HEK293 (cell line): ENCODE results near the gene S100A4.

ENCODE experiments used
- CTCF ChIA-PET: fragments of 350-600 bp; formaldehyde crosslinking; extraction: SDS; loops from one replicate; lab custom pipeline; 2021; ENCODE audit warnings: antibody characterized with exemption; lab: Yijun Ruan, JAX
- POLR2A ChIA-PET: fragments of 300-600 bp; formaldehyde crosslinking; extraction: SDS; loops from one replicate; lab custom pipeline; 2020; ENCODE audit warnings: antibody characterized with exemption, inconsistent platforms; lab: Yijun Ruan, JAX
- H3K27ac ChIP-seq: fragments of 200-500 bp; sonication (Bioruptor generic); 2 replicates; pipeline ENCODE4 v1.5.1; 2014; ENCODE audit warnings: low read depth, low read length, control low read depth, inconsistent platforms; ENCODE audit errors: extremely low read depth
- H3K36me3 ChIP-seq, 2 experiments: fragments of 200-500 bp in 1 of 2; sonication (Bioruptor generic) in 1 of 2; 1 replicate in 1 of 2; 2 replicates in 1 of 2; pipeline ENCODE4 v1.5.1; 2014 to 2017; ENCODE audit warnings: inconsistent platforms in 2 of 2, low read length in 2 of 2; ENCODE audit not compliant: control insufficient read depth in 2 of 2, insufficient read depth in 1 of 2
- H3K4me1 ChIP-seq: fragments of 200-500 bp; sonication (Bioruptor generic); 2 replicates; pipeline ENCODE4 v1.5.1; 2014; ENCODE audit warnings: mild to moderate bottlenecking, low read length, inconsistent platforms; ENCODE audit not compliant: control insufficient read depth, insufficient read depth
- H3K4me3 ChIP-seq: 2 replicates; pipeline ENCODE4 v1.5.1; 2011; ENCODE audit warnings: low read depth, mild to moderate bottlenecking, control low read depth, low read length, moderate library complexity
- H3K9me3 ChIP-seq: fragments of 200-500 bp; sonication (Bioruptor generic); 2 replicates; pipeline ENCODE4 v1.5.1; 2014; ENCODE audit warnings: low read depth, low read length, inconsistent platforms; ENCODE audit not compliant: control insufficient read depth, insufficient read depth
- BCL11B ChIP-seq: fragments of 450-650 bp; formaldehyde crosslinking; IDR thresholded peaks from 2 replicates; pipeline ENCODE4 v1.5.1; 2016; ENCODE audit warnings: low read depth, missing biosample characterization, missing genetic modification characterization
- HOXC10 ChIP-seq: sonication (generic); formaldehyde crosslinking; IDR thresholded peaks from 2 replicates; pipeline ENCODE4 v1.8.1; 2023; ENCODE audit warnings: mild to moderate bottlenecking, missing genetic modification reagents
- KLF16 ChIP-seq: fragments of 450-650 bp; formaldehyde crosslinking; IDR thresholded peaks from 2 replicates; pipeline ENCODE4 v1.5.1; 2017; ENCODE audit warnings: missing biosample characterization, missing genetic modification characterization
- MZF1 ChIP-seq: fragments of 450-650 bp; formaldehyde crosslinking; IDR thresholded peaks from 2 replicates; pipeline ENCODE4 v1.5.1; 2017; ENCODE audit warnings: missing biosample characterization, missing genetic modification characterization, borderline replicate concordance
- SCRT1 ChIP-seq: fragments of 450-650 bp; formaldehyde crosslinking; IDR thresholded peaks from 2 replicates; pipeline ENCODE4 v1.5.1; 2016; ENCODE audit warnings: missing biosample characterization, missing genetic modification characterization, borderline replicate concordance
- SCRT2 ChIP-seq: fragments of 450-650 bp; formaldehyde crosslinking; IDR thresholded peaks from 2 replicates; pipeline ENCODE4 v1.5.1; 2016; ENCODE audit warnings: missing biosample characterization, missing genetic modification characterization
- SP7 ChIP-seq: fragments of 450-650 bp; formaldehyde crosslinking; IDR thresholded peaks from 2 replicates; pipeline ENCODE4 v1.5.1; 2016; ENCODE audit warnings: missing biosample characterization, missing genetic modification characterization
- YY1 ChIP-seq: fragments of 450-650 bp; formaldehyde crosslinking; IDR thresholded peaks from 2 replicates; pipeline ENCODE4 v1.5.1; 2018; ENCODE audit warnings: missing biosample characterization, missing genetic modification characterization
- ZFP69B ChIP-seq: fragments of 450-650 bp; formaldehyde crosslinking; IDR thresholded peaks from 2 replicates; pipeline ENCODE4 v1.5.1; 2016; ENCODE audit warnings: missing biosample characterization, missing genetic modification characterization
- ZNF140 ChIP-seq: fragments of 450-650 bp; formaldehyde crosslinking; IDR thresholded peaks from 2 replicates; pipeline ENCODE4 v1.5.1; 2016; ENCODE audit warnings: missing biosample characterization, missing genetic modification characterization
- ZNF302 ChIP-seq: fragments of 450-650 bp; formaldehyde crosslinking; IDR thresholded peaks from 2 replicates; pipeline ENCODE4 v1.5.1; 2016; ENCODE audit warnings: missing biosample characterization, missing genetic modification characterization, low read depth
- ZNF311 ChIP-seq: fragments of 450-650 bp; formaldehyde crosslinking; IDR thresholded peaks from 2 replicates; pipeline ENCODE4 v1.5.1; 2017; ENCODE audit warnings: missing biosample characterization, missing genetic modification characterization, borderline replicate concordance
- ZNF404 ChIP-seq: fragments of 450-650 bp; formaldehyde crosslinking; IDR thresholded peaks from 2 replicates; pipeline ENCODE4 v1.5.1; 2017; ENCODE audit warnings: missing biosample characterization, missing genetic modification characterization
- ZNF529 ChIP-seq: fragments of 450-650 bp; formaldehyde crosslinking; IDR thresholded peaks from 2 replicates; pipeline ENCODE4 v1.5.1; 2017; ENCODE audit warnings: missing genetic modification characterization, missing biosample characterization; ENCODE audit not compliant: insufficient replicate concordance
- ZNF548 ChIP-seq: fragments of 450-650 bp; formaldehyde crosslinking; IDR thresholded peaks from 2 replicates; pipeline ENCODE4 v1.5.1; 2016; ENCODE audit warnings: missing biosample characterization, missing genetic modification characterization
- ZNF670 ChIP-seq: fragments of 450-650 bp; formaldehyde crosslinking; IDR thresholded peaks from 2 replicates; pipeline ENCODE4 v1.5.1; 2016; ENCODE audit warnings: missing biosample characterization, missing genetic modification characterization, low read depth
- ZNF768 ChIP-seq: fragments of 450-650 bp; formaldehyde crosslinking; IDR thresholded peaks from 2 replicates; pipeline ENCODE4 v1.5.1; 2018; ENCODE audit warnings: missing biosample characterization, mild to moderate bottlenecking, missing genetic modification characterization
- ZNF785 ChIP-seq: fragments of 450-650 bp; formaldehyde crosslinking; IDR thresholded peaks from 2 replicates; pipeline ENCODE4 v1.5.1; 2016; ENCODE audit warnings: missing biosample characterization, missing genetic modification characterization
- ZXDB ChIP-seq: fragments of 450-650 bp; formaldehyde crosslinking; IDR thresholded peaks from 2 replicates; pipeline ENCODE4 v1.5.1; 2016; ENCODE audit warnings: missing biosample characterization, missing genetic modification characterization
- TF ChIP-seq, protein P1 (sequence below): fragments of 450-650 bp; formaldehyde crosslinking; IDR thresholded peaks from 2 replicates; pipeline ENCODE4 v1.5.1; 2016; ENCODE audit warnings: missing biosample characterization, missing genetic modification characterization, borderline replicate concordance
- TF ChIP-seq, protein P2 (sequence below): fragments of 450-650 bp; formaldehyde crosslinking; IDR thresholded peaks from 2 replicates; pipeline ENCODE4 v1.5.1; 2017; ENCODE audit warnings: missing biosample characterization, missing genetic modification characterization
- TF ChIP-seq, protein P3 (sequence below): fragments of 450-650 bp; formaldehyde crosslinking; IDR thresholded peaks from 2 replicates; pipeline ENCODE4 v1.5.1; 2016; ENCODE audit warnings: missing biosample characterization, missing genetic modification characterization
- TF ChIP-seq, protein P4 (sequence below): IDR thresholded peaks from 2 replicates; pipeline ENCODE4 v1.6.1; 2011; ENCODE audit warnings: mild to moderate bottlenecking, low read depth, low read length, borderline replicate concordance

The S100A4 gene

DNA sequence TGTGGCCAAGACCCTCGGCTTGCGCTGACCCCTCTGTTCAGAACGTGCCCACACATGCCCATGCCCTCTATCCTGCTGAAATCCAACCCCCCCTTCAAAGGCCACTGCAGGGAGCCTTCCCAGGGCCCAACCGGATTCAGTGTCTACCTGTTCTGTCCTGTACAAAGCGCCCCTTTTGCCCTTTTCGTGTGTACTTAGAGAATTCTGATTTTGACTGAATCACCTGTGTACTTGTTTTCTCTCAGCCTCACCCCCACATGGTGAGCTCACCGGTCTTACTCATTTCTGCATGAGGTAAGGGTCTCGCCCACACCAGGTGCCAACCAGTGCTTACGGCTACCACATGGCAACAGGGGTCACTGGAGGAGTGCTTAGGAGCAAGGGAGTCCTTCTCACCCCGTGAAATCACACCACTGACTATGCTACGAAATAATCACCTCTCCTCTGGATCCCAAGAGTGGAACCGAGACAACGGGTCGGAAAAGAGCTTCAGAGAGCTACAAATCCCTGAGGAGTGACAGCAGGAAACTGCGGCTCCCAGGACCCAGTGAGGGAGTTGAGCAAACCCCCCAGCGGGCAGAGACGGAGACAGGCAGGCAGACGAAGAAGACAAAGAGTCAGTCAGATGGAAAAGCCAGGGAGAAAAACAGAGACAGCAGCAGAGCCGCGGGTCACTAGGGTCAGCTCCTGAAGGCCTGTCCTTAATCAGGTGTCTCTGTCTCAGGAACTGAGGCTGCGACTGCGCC is 22.2 kb upstream of the S100A4 start (continued):
- TF ChIP-seq, protein P1, sequence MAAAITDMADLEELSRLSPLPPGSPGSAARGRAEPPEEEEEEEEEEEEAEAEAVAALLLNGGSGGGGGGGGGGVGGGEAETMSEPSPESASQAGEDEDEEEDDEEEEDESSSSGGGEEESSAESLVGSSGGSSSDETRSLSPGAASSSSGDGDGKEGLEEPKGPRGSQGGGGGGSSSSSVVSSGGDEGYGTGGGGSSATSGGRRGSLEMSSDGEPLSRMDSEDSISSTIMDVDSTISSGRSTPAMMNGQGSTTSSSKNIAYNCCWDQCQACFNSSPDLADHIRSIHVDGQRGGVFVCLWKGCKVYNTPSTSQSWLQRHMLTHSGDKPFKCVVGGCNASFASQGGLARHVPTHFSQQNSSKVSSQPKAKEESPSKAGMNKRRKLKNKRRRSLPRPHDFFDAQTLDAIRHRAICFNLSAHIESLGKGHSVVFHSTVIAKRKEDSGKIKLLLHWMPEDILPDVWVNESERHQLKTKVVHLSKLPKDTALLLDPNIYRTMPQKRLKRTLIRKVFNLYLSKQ (tag by site-specific recombination), result no peak
- TF ChIP-seq SCRT2 (tag by site-specific recombination), result peak; percentile 75; the same call in 1 of the 2 replicates

DNA sequence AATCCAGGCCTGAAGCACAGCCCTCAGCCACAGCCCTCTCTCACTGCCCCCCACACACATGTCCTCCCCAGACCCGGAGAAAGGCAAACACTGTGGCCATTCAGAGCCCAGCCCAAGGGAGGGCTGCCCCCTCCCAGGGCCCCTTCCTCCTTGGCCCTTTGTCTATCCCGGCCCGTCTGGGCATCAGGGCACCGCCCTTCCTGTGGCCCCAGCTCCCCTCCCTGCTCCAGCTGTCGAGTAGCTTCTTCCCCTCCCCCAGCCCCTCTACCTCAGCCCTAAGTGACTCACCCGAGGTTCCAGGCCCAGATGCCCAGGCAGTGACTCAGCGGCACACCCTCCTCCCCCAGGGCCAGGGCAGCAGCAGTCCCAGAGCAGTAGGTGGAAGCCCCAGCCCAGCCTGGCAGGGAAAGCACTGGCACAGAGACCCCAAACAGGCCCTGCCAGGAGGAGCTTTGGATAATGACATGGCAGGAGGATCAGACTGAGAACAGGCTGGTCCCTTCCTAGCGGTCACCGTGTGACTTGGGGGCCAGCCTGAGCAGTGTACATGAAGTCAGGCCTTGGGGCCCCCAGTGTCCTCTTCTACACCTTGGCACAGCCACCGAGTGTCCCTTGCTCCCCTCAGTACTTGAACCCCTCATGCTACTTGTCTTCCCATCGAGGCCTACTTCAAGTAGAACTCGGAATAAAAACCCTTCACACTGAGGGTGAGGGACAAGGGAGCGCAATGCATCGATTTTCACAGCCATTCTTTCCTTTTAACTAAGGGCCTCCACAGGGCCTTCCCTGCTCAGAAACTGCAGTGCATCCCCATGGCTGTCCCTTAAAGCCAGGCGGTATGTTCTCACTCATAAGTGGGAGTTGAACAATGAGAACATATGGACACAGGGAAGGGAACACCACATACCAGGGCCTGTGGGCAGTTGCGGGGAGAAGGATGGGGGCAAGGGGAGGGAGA is 21.1 kb upstream of the S100A4 start:
- ChIA-PET POLR2A (interaction anchor here (0.8 to 1.9 kb wide), 17 partner anchors 13 to 424 kb away, joined by 3 to 27 read pairs (median 5); partner anchors contain the start of genes CHTOP, INTS3, RPS27 and S100A13), CTCF (interaction anchor here (0.6 to 3.1 kb wide), 8 partner anchors 10 to 89 kb away, joined by 3 to 28 read pairs (median 5); partner anchors contain the start of gene S100A13)
- Histone ChIP-seq H3K9me3 (no peaks in the 10 kb centered on the region), H3K4me1 (peaks cover 7% of the 10 kb centered on the region), H3K27ac (peak overlapping the region; percentile 77), H3K4me3 (no peak overlapping the region), H3K36me3 (no peaks in the 10 kb centered on the region)
- TF ChIP-seq YY1 (tag by site-specific recombination) (no peak), ZNF785 (tag by site-specific recombination) (no peak), KLF16 (tag by site-specific recombination) (peak; percentile 86), SP7 (tag by site-specific recombination) (peak; percentile 97), HOXC10 (CRISPR knock-in tag) (no peak), ZNF404 (tag by site-specific recombination) (no peak), ZNF548 (tag by site-specific recombination) (no peak), ZNF768 (no peak; the same call in 1 of the 2 replicates), ZXDB (tag by site-specific recombination) (peak; percentile 91), ZNF670 (tag by site-specific recombination) (no peak), ZNF529 (tag by site-specific recombination) (no peak), SCRT1 (tag by site-specific recombination) (no peak), ZNF302 (no peak), ZNF140 (tag by site-specific recombination) (no peak), BCL11B (tag by site-specific recombination) (no peak), MZF1 (no peak), ZNF311 (tag by site-specific recombination) (no peak), ZFP69B (tag by site-specific recombination) (peak; percentile 88)
- TF ChIP-seq, protein P2, sequence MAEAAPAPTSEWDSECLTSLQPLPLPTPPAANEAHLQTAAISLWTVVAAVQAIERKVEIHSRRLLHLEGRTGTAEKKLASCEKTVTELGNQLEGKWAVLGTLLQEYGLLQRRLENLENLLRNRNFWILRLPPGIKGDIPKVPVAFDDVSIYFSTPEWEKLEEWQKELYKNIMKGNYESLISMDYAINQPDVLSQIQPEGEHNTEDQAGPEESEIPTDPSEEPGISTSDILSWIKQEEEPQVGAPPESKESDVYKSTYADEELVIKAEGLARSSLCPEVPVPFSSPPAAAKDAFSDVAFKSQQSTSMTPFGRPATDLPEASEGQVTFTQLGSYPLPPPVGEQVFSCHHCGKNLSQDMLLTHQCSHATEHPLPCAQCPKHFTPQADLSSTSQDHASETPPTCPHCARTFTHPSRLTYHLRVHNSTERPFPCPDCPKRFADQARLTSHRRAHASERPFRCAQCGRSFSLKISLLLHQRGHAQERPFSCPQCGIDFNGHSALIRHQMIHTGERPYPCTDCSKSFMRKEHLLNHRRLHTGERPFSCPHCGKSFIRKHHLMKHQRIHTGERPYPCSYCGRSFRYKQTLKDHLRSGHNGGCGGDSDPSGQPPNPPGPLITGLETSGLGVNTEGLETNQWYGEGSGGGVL (tag by site-specific recombination), result peak; percentile 99
- TF ChIP-seq, protein P3, sequence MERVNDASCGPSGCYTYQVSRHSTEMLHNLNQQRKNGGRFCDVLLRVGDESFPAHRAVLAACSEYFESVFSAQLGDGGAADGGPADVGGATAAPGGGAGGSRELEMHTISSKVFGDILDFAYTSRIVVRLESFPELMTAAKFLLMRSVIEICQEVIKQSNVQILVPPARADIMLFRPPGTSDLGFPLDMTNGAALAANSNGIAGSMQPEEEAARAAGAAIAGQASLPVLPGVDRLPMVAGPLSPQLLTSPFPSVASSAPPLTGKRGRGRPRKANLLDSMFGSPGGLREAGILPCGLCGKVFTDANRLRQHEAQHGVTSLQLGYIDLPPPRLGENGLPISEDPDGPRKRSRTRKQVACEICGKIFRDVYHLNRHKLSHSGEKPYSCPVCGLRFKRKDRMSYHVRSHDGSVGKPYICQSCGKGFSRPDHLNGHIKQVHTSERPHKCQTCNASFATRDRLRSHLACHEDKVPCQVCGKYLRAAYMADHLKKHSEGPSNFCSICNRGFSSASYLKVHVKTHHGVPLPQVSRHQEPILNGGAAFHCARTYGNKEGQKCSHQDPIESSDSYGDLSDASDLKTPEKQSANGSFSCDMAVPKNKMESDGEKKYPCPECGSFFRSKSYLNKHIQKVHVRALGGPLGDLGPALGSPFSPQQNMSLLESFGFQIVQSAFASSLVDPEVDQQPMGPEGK (tag by site-specific recombination), result peak; percentile 100
- TF ChIP-seq, protein P4, sequence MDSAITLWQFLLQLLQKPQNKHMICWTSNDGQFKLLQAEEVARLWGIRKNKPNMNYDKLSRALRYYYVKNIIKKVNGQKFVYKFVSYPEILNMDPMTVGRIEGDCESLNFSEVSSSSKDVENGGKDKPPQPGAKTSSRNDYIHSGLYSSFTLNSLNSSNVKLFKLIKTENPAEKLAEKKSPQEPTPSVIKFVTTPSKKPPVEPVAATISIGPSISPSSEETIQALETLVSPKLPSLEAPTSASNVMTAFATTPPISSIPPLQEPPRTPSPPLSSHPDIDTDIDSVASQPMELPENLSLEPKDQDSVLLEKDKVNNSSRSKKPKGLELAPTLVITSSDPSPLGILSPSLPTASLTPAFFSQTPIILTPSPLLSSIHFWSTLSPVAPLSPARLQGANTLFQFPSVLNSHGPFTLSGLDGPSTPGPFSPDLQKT, result no peak
